ENCODE measurements around the gene SLC28A1.

Gene SLC28A1

GRCh38 chr15:84880822-84881519 is 3.5 kb upstream of the SLC28A1 start:
- no peak overlapping the region for H3K4me3 ChIP-seq (ENCODE audit: low read depth in 1 of 2, low read length in 2 of 2)
- no peak overlapping the region for H3K4me2 ChIP-seq (ENCODE audit: insufficient read depth, low read length)
- no peaks in the 10 kb centered on the region for H3K36me3 ChIP-seq (ENCODE audit: insufficient read depth, low read length)
- no peak overlapping the region for H3K27ac ChIP-seq (ENCODE audit: low read length)
- no peak for ATAC-seq (ENCODE audit: insufficient read depth, low read depth)
- H3K27me3 ChIP-seq (ENCODE audit: insufficient read depth, low read length, poor library complexity), result no peaks in the 10 kb centered on the region
- no peak overlapping the region for H3K9ac ChIP-seq (ENCODE audit: low read depth, low read length)
- no peak overlapping the region for H2AFZ ChIP-seq (ENCODE audit: low read depth, low read length)
- no peaks in the 10 kb centered on the region for H3K79me2 ChIP-seq (ENCODE audit: insufficient read depth, low read length)
- H3K9me3 ChIP-seq (ENCODE audit: insufficient read depth, low read length, severe bottlenecking), result no peaks in the 10 kb centered on the region
- H4K20me1 ChIP-seq (ENCODE audit: insufficient read depth, low read length), result 0 out of 2 replicates have a peak, but pooled peaks cover 4% of the 10 kb centered on the region
- TF ChIP-seq CTCF (IDR thresholded peaks at IDR 0.05; ENCODE audit: borderline replicate concordance, extremely low read depth, low read length, poor library complexity, severe bottlenecking) (no peak), EZH2 (IDR thresholded peaks at IDR 0.05; ENCODE audit: borderline replicate concordance, low read depth, low read length, severe bottlenecking) (no peak)
- no peak for DNase-seq
- no peaks in the 10 kb centered on the region for H3K4me1 ChIP-seq (ENCODE audit: insufficient read depth, low read length)

GRCh38 chr15:84881520-84881830 is 3.0 kb upstream of the SLC28A1 start:
- TF ChIP-seq CTCF (IDR thresholded peaks at IDR 0.05; ENCODE audit: borderline replicate concordance, extremely low read depth, low read length, poor library complexity, severe bottlenecking), result no peak
- no peak for TF ChIP-seq EZH2 (IDR thresholded peaks at IDR 0.05; ENCODE audit: borderline replicate concordance, low read depth, low read length, severe bottlenecking)
- Histone ChIP-seq H3K9ac (ENCODE audit: low read depth, low read length) (no peak overlapping the region), H3K36me3 (ENCODE audit: insufficient read depth, low read length) (no peaks in the 10 kb centered on the region), H3K9me3 (ENCODE audit: insufficient read depth, low read length, severe bottlenecking) (no peaks in the 10 kb centered on the region), H3K4me1 (ENCODE audit: insufficient read depth, low read length) (no peaks in the 10 kb centered on the region), H2AFZ (ENCODE audit: low read depth, low read length) (no peak overlapping the region), H4K20me1 (ENCODE audit: insufficient read depth, low read length) (0 out of 2 replicates have a peak, but pooled peaks cover 4% of the 10 kb centered on the region), H3K79me2 (ENCODE audit: insufficient read depth, low read length) (no peaks in the 10 kb centered on the region), H3K27me3 (ENCODE audit: insufficient read depth, low read length, poor library complexity) (no peaks in the 10 kb centered on the region), H3K4me2 (ENCODE audit: insufficient read depth, low read length) (no peak overlapping the region), H3K27ac (ENCODE audit: low read length) (no peak overlapping the region), H3K4me3 (ENCODE audit: low read depth in 1 of 2, low read length in 2 of 2) (no peak overlapping the region)
- DNase-seq (no peak), ATAC-seq (ENCODE audit: insufficient read depth, low read depth) (no peak)

GRCh38 chr15:84883466-84883865 is 996 bp upstream of the SLC28A1 start:
- no peak for ATAC-seq (ENCODE audit: insufficient read depth, low read depth)
- Histone ChIP-seq H3K79me2 (ENCODE audit: insufficient read depth, low read length) (no peaks in the 10 kb centered on the region), H3K36me3 (ENCODE audit: insufficient read depth, low read length) (no peaks in the 10 kb centered on the region), H3K4me1 (ENCODE audit: insufficient read depth, low read length) (no peaks in the 10 kb centered on the region), H3K9ac (ENCODE audit: low read depth, low read length) (no peak overlapping the region), H3K4me2 (ENCODE audit: insufficient read depth, low read length) (no peak overlapping the region), H3K9me3 (ENCODE audit: insufficient read depth, low read length, severe bottlenecking) (no peaks in the 10 kb centered on the region), H4K20me1 (ENCODE audit: insufficient read depth, low read length) (0 out of 2 replicates have a peak, but pooled peaks cover 4% of the 10 kb centered on the region), H3K27me3 (ENCODE audit: insufficient read depth, low read length, poor library complexity) (no peaks in the 10 kb centered on the region), H2AFZ (ENCODE audit: low read depth, low read length) (no peak overlapping the region), H3K4me3 (ENCODE audit: low read depth in 1 of 2, low read length in 2 of 2) (no peak overlapping the region), H3K27ac (ENCODE audit: low read length) (no peak overlapping the region)
- no peak for DNase-seq
- TF ChIP-seq EZH2 (IDR thresholded peaks at IDR 0.05; ENCODE audit: borderline replicate concordance, low read depth, low read length, severe bottlenecking) (no peak), CTCF (IDR thresholded peaks at IDR 0.05; ENCODE audit: borderline replicate concordance, extremely low read depth, low read length, poor library complexity, severe bottlenecking) (no peak)

All from DND-41 (cell line).